ENCODE data around the gene LILRB5. TPM values are rescaled to one million over a fixed set of nuclear protein-coding genes. Genes with fewer than 3 reads are reported as not detected.

The LILRB5 gene
- total and polyA plus RNA-seq, 9 of the 15 experiments (the other 6 are each of a cell fraction or from before 2014, with no cell fraction given): not detected

DNA sequence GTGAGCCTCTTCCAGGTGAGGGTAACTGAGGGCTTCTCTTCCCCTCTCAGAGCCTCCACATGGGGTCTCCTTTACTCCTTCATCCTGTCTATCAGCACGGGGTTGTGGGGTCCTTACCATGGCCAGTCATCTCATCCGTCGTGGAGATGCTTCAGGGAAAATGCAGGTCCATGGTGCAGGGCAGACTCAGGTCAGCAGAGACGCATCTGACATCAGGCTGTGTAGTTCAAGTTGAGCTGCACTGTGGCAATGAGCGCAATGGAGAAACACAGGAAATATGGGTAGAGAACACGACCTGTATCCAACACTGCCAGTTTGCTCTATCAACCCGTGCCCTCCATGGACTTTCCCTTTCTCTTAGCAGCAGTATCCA, 42.0 kb upstream of the LILRB5 start:
- no peak overlapping the region for H3K27ac ChIP-seq (ENCODE audit: extremely low read depth, low read depth, low read length)
- no TSS peak for BruUV-seq (replicated peaks)
- intact Hi-C loops (cut with micrococcal nuclease) (no loop called here), in situ Hi-C loops (cut with MboI) (loop anchor here (5.0 kb wide), 1 partner anchor 278 kb away; no protein-coding TSS in a partner anchor)
- H3K36me3 ChIP-seq (ENCODE audit: control insufficient read depth, insufficient read depth, low read length): no peaks in the 10 kb centered on the region
- H4K20me1 ChIP-seq (replicated peaks; ENCODE audit: control insufficient read depth, insufficient read depth, low read length): 0 out of 2 replicates have a peak, but pooled peaks cover 4% of the 10 kb centered on the region
- FAIRE-seq (no peak), ATAC-seq (no peak), DNase-seq (ENCODE audit: extremely low read depth in 1 of 4, low spot score in 3 of 4) (no peak)
- POLR2A ChIA-PET: interaction anchor here (0.7 kb wide), 1 partner anchor 12 kb away, joined by 3 read pairs; no protein-coding TSS in a partner anchor
- H2AFZ ChIP-seq (ENCODE audit: low read depth, low read length): no peak overlapping the region
- TF ChIP-seq, protein P1, sequence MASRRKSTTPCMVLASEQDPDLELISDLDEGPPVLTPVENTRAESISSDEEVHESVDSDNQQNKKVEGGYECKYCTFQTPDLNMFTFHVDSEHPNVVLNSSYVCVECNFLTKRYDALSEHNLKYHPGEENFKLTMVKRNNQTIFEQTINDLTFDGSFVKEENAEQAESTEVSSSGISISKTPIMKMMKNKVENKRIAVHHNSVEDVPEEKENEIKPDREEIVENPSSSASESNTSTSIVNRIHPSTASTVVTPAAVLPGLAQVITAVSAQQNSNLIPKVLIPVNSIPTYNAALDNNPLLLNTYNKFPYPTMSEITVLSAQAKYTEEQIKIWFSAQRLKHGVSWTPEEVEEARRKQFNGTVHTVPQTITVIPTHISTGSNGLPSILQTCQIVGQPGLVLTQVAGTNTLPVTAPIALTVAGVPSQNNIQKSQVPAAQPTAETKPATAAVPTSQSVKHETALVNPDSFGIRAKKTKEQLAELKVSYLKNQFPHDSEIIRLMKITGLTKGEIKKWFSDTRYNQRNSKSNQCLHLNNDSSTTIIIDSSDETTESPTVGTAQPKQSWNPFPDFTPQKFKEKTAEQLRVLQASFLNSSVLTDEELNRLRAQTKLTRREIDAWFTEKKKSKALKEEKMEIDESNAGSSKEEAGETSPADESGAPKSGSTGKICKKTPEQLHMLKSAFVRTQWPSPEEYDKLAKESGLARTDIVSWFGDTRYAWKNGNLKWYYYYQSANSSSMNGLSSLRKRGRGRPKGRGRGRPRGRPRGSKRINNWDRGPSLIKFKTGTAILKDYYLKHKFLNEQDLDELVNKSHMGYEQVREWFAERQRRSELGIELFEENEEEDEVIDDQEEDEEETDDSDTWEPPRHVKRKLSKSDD (conservative IDR thresholded peaks at IDR 0.05; ENCODE audit: low read length): no peak
- no peak for TF ChIP-seq DACH1 (IDR thresholded peaks at IDR 0.05; ENCODE audit: partially characterized antibody)
- TF ChIP-seq, protein P2, sequence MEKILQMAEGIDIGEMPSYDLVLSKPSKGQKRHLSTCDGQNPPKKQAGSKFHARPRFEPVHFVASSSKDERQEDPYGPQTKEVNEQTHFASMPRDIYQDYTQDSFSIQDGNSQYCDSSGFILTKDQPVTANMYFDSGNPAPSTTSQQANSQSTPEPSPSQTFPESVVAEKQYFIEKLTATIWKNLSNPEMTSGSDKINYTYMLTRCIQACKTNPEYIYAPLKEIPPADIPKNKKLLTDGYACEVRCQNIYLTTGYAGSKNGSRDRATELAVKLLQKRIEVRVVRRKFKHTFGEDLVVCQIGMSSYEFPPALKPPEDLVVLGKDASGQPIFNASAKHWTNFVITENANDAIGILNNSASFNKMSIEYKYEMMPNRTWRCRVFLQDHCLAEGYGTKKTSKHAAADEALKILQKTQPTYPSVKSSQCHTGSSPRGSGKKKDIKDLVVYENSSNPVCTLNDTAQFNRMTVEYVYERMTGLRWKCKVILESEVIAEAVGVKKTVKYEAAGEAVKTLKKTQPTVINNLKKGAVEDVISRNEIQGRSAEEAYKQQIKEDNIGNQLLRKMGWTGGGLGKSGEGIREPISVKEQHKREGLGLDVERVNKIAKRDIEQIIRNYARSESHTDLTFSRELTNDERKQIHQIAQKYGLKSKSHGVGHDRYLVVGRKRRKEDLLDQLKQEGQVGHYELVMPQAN (IDR thresholded peaks at IDR 0.05; ENCODE audit: borderline replicate concordance): no peak
- no peak for TF ChIP-seq THRAP3 (IDR thresholded peaks at IDR 0.05; ENCODE audit: borderline replicate concordance)
- TF ChIP-seq HDGF (IDR thresholded peaks at IDR 0.05): no peak
- TF ChIP-seq TEAD1 (CRISPR knock-in tag; IDR thresholded peaks at IDR 0.05): no peak
- no peak for TF ChIP-seq MEF2A (IDR thresholded peaks at IDR 0.05; ENCODE audit: control insufficient read depth, low read depth, low read length)
- TF ChIP-seq, protein P3, sequence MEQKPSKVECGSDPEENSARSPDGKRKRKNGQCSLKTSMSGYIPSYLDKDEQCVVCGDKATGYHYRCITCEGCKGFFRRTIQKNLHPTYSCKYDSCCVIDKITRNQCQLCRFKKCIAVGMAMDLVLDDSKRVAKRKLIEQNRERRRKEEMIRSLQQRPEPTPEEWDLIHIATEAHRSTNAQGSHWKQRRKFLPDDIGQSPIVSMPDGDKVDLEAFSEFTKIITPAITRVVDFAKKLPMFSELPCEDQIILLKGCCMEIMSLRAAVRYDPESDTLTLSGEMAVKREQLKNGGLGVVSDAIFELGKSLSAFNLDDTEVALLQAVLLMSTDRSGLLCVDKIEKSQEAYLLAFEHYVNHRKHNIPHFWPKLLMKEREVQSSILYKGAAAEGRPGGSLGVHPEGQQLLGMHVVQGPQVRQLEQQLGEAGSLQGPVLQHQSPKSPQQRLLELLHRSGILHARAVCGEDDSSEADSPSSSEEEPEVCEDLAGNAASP (IDR thresholded peaks at IDR 0.05): no peak
- TF ChIP-seq IRF2 (CRISPR knock-in tag; IDR thresholded peaks at IDR 0.05): no peak
- TF ChIP-seq ZNF589 (CRISPR knock-in tag; IDR thresholded peaks at IDR 0.05; ENCODE audit: low read depth): no peak
- no peak for TF ChIP-seq ZNF436 (CRISPR knock-in tag; IDR thresholded peaks at IDR 0.05)
- no peak for TF ChIP-seq ZNF76 (CRISPR knock-in tag; IDR thresholded peaks at IDR 0.05; ENCODE audit: borderline replicate concordance)
- TF ChIP-seq JUND (IDR thresholded peaks at IDR 0.05; ENCODE audit: borderline replicate concordance, low read depth, low read length): no peak
- TF ChIP-seq JUND (tag; IDR thresholded peaks at IDR 0.05; ENCODE audit: borderline replicate concordance, low read depth, low read length): no peak
- no peak for TF ChIP-seq ZNF184 (CRISPR knock-in tag; IDR thresholded peaks at IDR 0.05)
- no peak for TF ChIP-seq ZNF561 (CRISPR knock-in tag; conservative IDR thresholded peaks at IDR 0.05)
- no peak for TF ChIP-seq RBM15 (IDR thresholded peaks at IDR 0.05; ENCODE audit: insufficient read depth, low read length)
- CTCF ChIA-PET (ENCODE audit: low intra/inter-chr PET ratio): no interaction called here
- H3K4me1 ChIP-seq (replicated peaks in 1 of 2; ENCODE audit: control insufficient read depth in 2 of 2, insufficient read depth in 2 of 2, low read length in 2 of 2): no peaks in the 10 kb centered on the region
- 0% methylated on average over 7 of the region's 7 CpGs for WGBS (ENCODE audit: insufficient coverage, low coverage, missing lambda C conversion rate)
- H3K9ac ChIP-seq (ENCODE audit: insufficient read depth in 1 of 2, low read depth in 2 of 2, low read length in 2 of 2): no peak overlapping the region
- H3K79me2 ChIP-seq (ENCODE audit: control insufficient read depth, insufficient read depth, low read length): no peaks in the 10 kb centered on the region
- H3K9me1 ChIP-seq (ENCODE audit: control insufficient read depth, insufficient read depth, low read length): no peaks in the 10 kb centered on the region
- H3K9me3 ChIP-seq (replicated peaks; ENCODE audit: control insufficient read depth, insufficient read depth, low read depth, low read length): no peaks in the 10 kb centered on the region
- H3K4me2 ChIP-seq (ENCODE audit: insufficient read depth, low read length): no peak overlapping the region
- peaks cover 4 to 27% of the 10 kb centered on the region in 2 experiments; a peak in 2 of 5 replicates for H3K27me3 ChIP-seq (ENCODE audit: control insufficient read depth in 2 of 2, insufficient read depth in 2 of 2, low read length in 2 of 2)
- no peak overlapping the region for H3K4me3 ChIP-seq
